T-helper 17 cell (primary cell): ENCODE measurements around the gene CAMK1D. TPM values are rescaled to one million over a fixed set of nuclear protein-coding genes. Genes with fewer than 3 reads are reported as not detected.

Experiments used
- ATAC-seq: fragments of 150-1000 bp; cut with Tn5 transposase; 2 replicates; pipeline ENCODE4 v1.10.0; 2021; ENCODE audit warnings: mild to moderate bottlenecking, moderate library complexity
- DNase-seq, 3 donors: peaks; one replicate each; pipeline versions ENCODE4 v3.0.0 to v3.0.0-alpha.2; 2020 to 2021
- H3K9me3 ChIP-seq: one replicate; pipeline ENCODE4 v1.7.0; 2013; ENCODE audit warnings: low read length, mild to moderate bottlenecking; ENCODE audit not compliant: control insufficient read depth, poor library complexity, severe bottlenecking
- H3K27ac Mint-ChIP-seq: one replicate; pipeline ENCODE4 v1.8.0; 2022; ENCODE audit warnings: mild to moderate bottlenecking, moderate library complexity, mixed read lengths
- H3K27me3 Mint-ChIP-seq: one replicate; pipeline ENCODE4 v1.8.0; 2022; ENCODE audit warnings: mixed read lengths
- H3K36me3 Mint-ChIP-seq: one replicate; pipeline ENCODE4 v1.8.0; 2022; ENCODE audit warnings: low read depth, mixed read lengths
- H3K4me1 Mint-ChIP-seq: one replicate; pipeline ENCODE4 v1.8.0; 2022; ENCODE audit warnings: mild to moderate bottlenecking, mixed read lengths
- H3K4me3 Mint-ChIP-seq: one replicate; pipeline ENCODE4 v1.8.0; 2022; ENCODE audit warnings: mild to moderate bottlenecking, moderate library complexity, mixed read lengths
- total RNA-seq, 4 donors: library from RNA in 2 of 4; stranded (reverse) in 2 of 4; gene quantifications; one replicate each; pipeline ENCODE4 v1.2.3 and lab custom pipeline; 2022 to 2026

The CAMK1D gene
- total RNA-seq, 2 donors from 2014 or later: 31.1 to 47.3 TPM

DNA sequence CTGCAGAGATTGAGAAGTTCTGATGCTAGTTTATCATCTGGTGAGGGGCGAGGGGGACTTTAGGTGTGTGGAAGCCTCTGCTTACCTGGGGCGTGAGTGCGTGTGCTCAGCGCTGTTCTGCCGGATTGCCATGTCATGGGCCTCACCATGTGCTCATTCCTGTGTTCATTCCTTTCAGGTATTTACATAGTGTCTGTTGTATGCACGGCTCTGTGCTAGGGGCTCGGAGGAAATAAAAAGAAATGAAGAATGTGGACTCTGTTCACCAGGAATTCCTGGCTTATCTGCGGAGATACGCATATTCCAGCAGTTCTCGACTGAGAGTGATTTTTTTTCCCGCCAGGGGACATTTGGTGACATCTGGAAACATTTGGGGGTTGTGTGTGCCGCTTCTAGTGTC lies 152.0 kb downstream of the CAMK1D start:
- Mint-ChIP-seq H3K4me3 (no peak overlapping the region), H3K27ac (peak overlapping the region; percentile 79), H3K27me3 (no peaks in the 10 kb centered on the region), H3K36me3 (no peaks in the 10 kb centered on the region), H3K4me1 (peaks cover 59% of the 10 kb centered on the region)
- DNase-seq: no peak
- no peaks in the 10 kb centered on the region for H3K9me3 ChIP-seq
- ATAC-seq: no peak

DNA sequence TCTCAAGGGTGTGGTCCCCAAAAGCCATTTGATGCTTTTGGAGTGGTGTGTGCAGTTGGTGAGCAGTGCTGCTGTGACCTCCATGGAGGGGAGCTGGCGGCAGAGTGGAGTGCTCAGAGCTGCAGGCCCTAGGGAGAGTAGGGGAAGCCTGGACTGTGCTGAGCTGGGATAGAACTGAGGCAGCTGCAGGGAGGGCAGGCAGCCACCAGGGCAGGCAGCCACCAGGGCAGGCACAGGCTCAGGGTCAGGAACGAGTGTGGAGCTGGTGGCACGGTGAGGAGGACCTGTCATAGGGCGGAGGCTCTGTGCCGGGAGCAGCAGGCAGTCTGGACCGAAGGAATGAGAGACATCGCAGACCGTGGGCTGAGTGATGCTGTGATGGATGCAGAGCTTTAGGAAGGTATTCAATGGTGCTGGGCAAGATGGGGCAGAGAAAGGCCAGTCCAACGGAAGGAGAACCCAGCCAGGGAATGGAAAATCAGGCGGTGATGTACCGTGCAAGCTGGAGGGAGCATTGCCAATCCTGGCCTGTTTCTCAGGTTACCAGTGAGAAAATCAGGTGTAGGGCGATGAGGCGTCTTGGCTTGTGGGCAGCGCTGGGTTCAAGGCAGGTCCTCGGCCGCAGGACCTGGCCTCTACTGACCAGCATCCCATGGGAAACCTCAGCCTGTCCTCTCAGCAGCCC lies 152.6 kb downstream of the CAMK1D start:
- Mint-ChIP-seq H3K27ac (peak overlapping the region; percentile 79), H3K27me3 (no peaks in the 10 kb centered on the region), H3K4me3 (no peak overlapping the region), H3K36me3 (no peaks in the 10 kb centered on the region), H3K4me1 (peaks cover 63% of the 10 kb centered on the region)
- DNase-seq (no peak), ATAC-seq (no peak)
- H3K9me3 ChIP-seq: no peaks in the 10 kb centered on the region

- Mint-ChIP-seq H3K36me3 (no peaks in the 10 kb centered on the region), H3K4me3 (no peak overlapping the region), H3K4me1 (peaks cover 66% of the 10 kb centered on the region), H3K27me3 (no peaks in the 10 kb centered on the region), H3K27ac (no peak overlapping the region)
- H3K9me3 ChIP-seq: no peaks in the 10 kb centered on the region
- DNase-seq (no peak), ATAC-seq (no peak)
Observed at GRCh38 chr10:12502526-12503274, 153.4 kb downstream of the CAMK1D start.

DNA sequence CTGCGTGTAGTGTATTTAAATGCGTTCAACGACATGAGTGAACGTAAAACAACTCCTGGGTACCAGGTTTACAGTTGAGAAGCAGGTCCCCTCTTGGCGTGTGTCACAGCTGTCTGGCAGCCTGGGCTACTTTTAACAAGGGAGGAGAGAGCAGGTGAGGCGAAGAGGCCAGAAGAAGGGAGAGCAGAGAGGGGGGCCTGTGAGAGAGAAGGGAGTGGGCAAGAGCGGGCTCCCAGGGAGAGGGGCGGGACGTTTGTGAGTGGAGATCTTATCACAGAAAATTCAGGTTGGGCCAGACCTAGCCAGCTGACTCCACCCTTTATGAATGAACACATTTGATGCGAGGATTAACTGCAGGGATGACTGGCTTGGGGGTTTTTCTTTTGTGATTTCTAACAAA lies 154.0 kb downstream of the CAMK1D start:
- DNase-seq: no peak
- H3K27me3 Mint-ChIP-seq: no peaks in the 10 kb centered on the region
- ATAC-seq: no peak
- no peak overlapping the region for H3K4me3 Mint-ChIP-seq
- H3K4me1 Mint-ChIP-seq: peaks cover 64% of the 10 kb centered on the region
- no peaks in the 10 kb centered on the region for H3K9me3 ChIP-seq
- H3K27ac Mint-ChIP-seq: no peak overlapping the region
- H3K36me3 Mint-ChIP-seq: no peaks in the 10 kb centered on the region

DNA sequence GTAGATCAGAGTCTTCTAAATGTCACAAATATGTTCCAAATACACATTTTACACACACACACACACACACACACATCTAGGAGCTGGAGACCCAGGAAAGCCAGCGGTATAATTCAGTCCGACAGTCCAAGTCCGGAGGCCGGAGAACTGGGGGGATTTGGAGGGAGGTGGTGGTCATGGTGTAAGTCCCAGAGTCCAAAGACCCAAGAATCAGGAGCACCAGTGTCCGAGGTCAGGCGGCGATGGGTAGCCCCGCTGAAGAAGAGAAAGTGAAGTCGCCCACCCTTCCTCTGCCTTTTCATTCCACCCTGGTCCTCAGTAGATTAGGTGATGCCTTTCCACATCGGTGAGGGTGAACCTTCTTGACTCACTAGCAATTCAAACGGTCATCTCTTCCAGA lies 154.8 kb downstream of the CAMK1D start:
- Mint-ChIP-seq H3K27ac (no peak overlapping the region), H3K4me1 (peaks cover 61% of the 10 kb centered on the region), H3K4me3 (no peak overlapping the region), H3K36me3 (no peaks in the 10 kb centered on the region), H3K27me3 (no peaks in the 10 kb centered on the region)
- ATAC-seq (no peak), DNase-seq (no peak)
- H3K9me3 ChIP-seq: no peaks in the 10 kb centered on the region

DNA sequence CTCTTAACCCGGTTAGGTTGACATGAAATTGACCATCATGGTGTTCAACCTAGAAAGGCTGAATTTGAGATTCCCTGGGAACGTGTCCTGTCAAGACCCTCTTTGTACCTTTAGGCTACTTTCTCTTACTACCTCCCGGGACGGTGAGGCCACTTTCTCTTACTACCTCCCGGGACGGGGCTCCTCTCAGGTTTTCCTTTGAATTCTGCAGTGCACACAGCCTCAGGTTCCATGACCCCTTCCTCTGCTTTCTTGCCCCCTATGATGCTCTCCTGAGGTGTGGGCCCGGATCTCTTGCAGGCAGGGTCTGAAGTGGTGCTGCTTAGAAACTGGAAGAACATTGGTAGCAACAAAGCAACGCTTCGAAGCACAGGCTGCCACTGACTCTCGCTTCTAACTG lies 155.3 kb downstream of the CAMK1D start:
- H3K9me3 ChIP-seq: no peaks in the 10 kb centered on the region
- DNase-seq: no peak
- no peaks in the 10 kb centered on the region for H3K36me3 Mint-ChIP-seq
- H3K27ac Mint-ChIP-seq: no peak overlapping the region
- H3K4me1 Mint-ChIP-seq: peaks cover 61% of the 10 kb centered on the region
- H3K4me3 Mint-ChIP-seq: no peak overlapping the region
- no peak for ATAC-seq
- H3K27me3 Mint-ChIP-seq: no peaks in the 10 kb centered on the region

GRCh38 chr10:12505683-12506082 lies 156.3 kb downstream of the CAMK1D start:
- no peak for ATAC-seq
- H3K9me3 ChIP-seq: no peaks in the 10 kb centered on the region
- H3K4me3 Mint-ChIP-seq: no peak overlapping the region
- DNase-seq: no peak
- H3K27me3 Mint-ChIP-seq: no peaks in the 10 kb centered on the region
- H3K36me3 Mint-ChIP-seq: no peaks in the 10 kb centered on the region
- H3K4me1 Mint-ChIP-seq: peaks cover 60% of the 10 kb centered on the region
- no peak overlapping the region for H3K27ac Mint-ChIP-seq

- H3K9me3 ChIP-seq: no peaks in the 10 kb centered on the region
- Mint-ChIP-seq H3K36me3 (no peaks in the 10 kb centered on the region), H3K27ac (peak overlapping the region; percentile 4), H3K27me3 (no peaks in the 10 kb centered on the region), H3K4me3 (peak overlapping the region; percentile 47), H3K4me1 (peaks cover 47% of the 10 kb centered on the region)
- DNase-seq (no peak), ATAC-seq (peak; percentile 30)
Observed at GRCh38 chr10:12507165-12507850, 158.0 kb downstream of the CAMK1D start.

GRCh38 chr10:12508165-12508564 lies 158.8 kb downstream of the CAMK1D start:
- Mint-ChIP-seq H3K27ac (peak overlapping the region; percentile 43), H3K36me3 (no peaks in the 10 kb centered on the region), H3K4me1 (peaks cover 45% of the 10 kb centered on the region), H3K27me3 (no peaks in the 10 kb centered on the region), H3K4me3 (no peak overlapping the region)
- DNase-seq (no peak), ATAC-seq (no peak)
- no peaks in the 10 kb centered on the region for H3K9me3 ChIP-seq

GRCh38 chr10:12509016-12509793 lies 159.9 kb downstream of the CAMK1D start:
- Mint-ChIP-seq H3K4me3 (no peak overlapping the region), H3K4me1 (peaks cover 45% of the 10 kb centered on the region), H3K36me3 (no peaks in the 10 kb centered on the region), H3K27me3 (no peaks in the 10 kb centered on the region), H3K27ac (peak overlapping the region; percentile 43)
- H3K9me3 ChIP-seq: no peaks in the 10 kb centered on the region
- ATAC-seq (no peak), DNase-seq (no peak)

DNA sequence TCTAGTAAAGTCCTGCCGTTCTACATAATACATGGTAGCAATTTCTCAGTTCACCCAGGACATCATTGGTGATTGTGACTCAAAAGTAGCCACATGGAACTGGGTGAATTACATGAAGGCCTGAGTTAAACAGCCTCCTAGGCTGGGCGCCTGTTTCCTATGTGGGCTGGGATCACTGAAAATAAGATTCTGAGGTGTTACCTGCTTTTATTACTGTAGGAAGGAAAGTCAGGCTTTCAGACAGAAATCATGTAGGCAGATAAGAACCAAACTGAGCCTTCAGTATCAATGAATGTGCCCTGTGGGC lies 160.4 kb downstream of the CAMK1D start:
- DNase-seq (no peak), ATAC-seq (no peak)
- H3K4me1 Mint-ChIP-seq: peaks cover 46% of the 10 kb centered on the region
- H3K27me3 Mint-ChIP-seq: no peaks in the 10 kb centered on the region
- no peaks in the 10 kb centered on the region for H3K36me3 Mint-ChIP-seq
- no peak overlapping the region for H3K4me3 Mint-ChIP-seq
- no peak overlapping the region for H3K27ac Mint-ChIP-seq
- no peaks in the 10 kb centered on the region for H3K9me3 ChIP-seq

DNA sequence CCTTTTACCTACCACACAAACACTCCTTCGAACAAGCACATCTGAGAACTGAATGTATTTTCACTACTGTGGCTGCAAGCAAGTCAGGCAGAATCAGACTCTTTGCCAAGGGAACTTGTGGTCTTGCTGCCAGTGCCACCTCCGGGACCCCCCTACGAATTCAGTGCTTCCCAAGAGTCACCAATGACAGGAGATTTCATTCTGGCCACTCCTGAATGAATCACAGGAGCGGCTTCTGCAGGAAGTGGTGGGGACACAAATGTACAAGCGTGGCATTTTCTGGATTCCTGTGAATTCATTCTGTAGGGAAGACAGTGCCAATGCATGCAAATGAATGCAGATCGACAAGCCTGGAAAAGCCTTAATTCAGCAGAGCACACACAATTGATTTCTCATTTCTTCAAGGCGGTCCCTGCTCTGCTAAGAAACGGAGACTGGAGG lies 161.2 kb downstream of the CAMK1D start:
- Mint-ChIP-seq H3K4me3 (no peak overlapping the region), H3K36me3 (no peaks in the 10 kb centered on the region), H3K27me3 (no peaks in the 10 kb centered on the region), H3K27ac (peak overlapping the region; percentile 56), H3K4me1 (peaks cover 41% of the 10 kb centered on the region)
- DNase-seq (no peak), ATAC-seq (no peak)
- H3K9me3 ChIP-seq: no peaks in the 10 kb centered on the region

GRCh38 chr10:12510984-12511383 lies 161.6 kb downstream of the CAMK1D start:
- H3K36me3 Mint-ChIP-seq: no peaks in the 10 kb centered on the region
- no peaks in the 10 kb centered on the region for H3K27me3 Mint-ChIP-seq
- ATAC-seq: no peak
- peak overlapping the region; percentile 56 for H3K27ac Mint-ChIP-seq
- DNase-seq: no peak
- no peak overlapping the region for H3K4me3 Mint-ChIP-seq
- peaks cover 40% of the 10 kb centered on the region for H3K4me1 Mint-ChIP-seq
- no peaks in the 10 kb centered on the region for H3K9me3 ChIP-seq
